Measurements from ENCODE around the gene MINDY4B.

The MINDY4B gene

DNA sequence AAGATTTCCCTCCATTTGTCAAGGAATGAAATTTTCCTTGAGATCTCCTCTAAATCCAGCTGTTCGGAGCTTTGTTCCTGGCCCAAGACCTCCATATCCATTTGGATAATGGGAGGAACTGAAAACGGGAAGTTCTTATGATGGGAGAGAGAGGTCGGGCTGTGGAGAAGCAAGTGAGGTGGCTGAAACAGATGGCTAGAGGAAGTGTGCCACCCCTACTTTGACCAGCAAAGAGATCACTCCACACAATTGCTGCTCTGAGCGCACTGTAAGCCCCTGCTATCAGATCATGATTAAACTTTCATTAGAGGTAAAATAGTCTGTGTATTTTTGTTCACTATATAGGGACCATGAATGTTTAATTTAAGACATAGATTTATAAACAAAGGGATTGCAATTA lies at the start of gene MINDY4B:
TSS of gene MINDY4B (minus strand) at position 101 of the 400 bp plus-strand sequence. CDS start at position 101, 0 bp downstream.
- DNase-seq, result no peak

- DNase-seq, result no peak
Measured at GRCh38 chr3:150951923-150952322, 46.7 kb upstream of the MINDY4B start.

DNA sequence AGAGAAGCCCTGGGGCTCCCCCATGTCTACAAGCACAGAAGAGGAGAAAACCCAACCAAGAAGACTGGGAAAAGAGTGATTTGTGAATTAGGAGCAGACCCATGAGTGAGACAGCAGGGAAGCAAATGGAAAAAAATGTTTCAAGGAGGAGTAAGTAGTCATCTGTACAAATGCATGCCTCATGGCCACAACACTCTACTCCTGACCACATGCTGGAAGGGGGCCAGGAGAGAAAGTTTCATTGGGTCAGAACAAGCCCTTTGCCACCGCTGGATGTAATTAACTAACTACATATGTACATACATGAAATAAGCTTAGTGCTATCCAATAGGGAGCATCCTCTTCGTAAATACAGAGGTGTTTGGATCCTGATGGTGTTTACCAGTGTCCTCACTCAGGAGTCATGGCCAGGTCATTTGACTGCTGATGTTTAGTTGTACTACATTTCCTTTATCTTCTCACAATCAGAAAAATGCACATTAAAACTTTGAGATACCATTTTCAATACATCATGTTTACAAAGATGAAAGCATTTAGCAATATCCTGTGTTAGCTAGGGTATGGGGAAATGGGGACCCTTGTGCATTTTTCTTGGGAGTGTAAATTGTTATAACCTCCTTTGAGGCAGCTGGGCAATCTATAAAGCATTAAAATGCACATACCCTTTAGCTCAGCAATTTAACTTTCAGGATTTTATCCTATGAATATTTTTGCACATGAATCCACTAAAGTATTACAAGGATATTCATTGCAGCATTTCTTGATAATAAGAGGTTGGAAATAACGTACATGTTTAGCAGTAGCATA lies 40.2 kb upstream of the MINDY4B start:
- DNase-seq, result no peak

GRCh38 chr3:150942221-150942620 lies 37.0 kb upstream of the MINDY4B start:
- DNase-seq, result no peak

DNA sequence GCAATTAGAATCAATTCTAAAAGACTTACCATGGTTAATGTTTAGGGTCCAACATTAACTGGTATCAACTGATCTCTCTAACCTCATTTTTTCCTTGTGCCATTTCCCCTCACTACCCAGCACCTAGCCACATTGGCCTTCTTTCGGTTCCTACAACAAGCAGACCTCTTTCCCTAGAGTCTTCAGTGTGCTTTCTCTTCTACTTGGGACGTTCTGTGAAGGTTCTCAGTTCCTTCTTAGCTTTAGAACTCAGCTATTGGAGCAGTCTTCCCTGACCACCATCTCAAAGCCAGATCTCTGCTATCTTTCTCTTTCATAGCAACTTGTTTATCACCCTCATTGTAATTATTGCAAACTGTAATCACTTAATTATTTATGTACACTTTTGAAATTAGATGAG lies 31.5 kb upstream of the MINDY4B start:
- DNase-seq, result no peak

- no peak for DNase-seq
Measured at GRCh38 chr3:150933473-150933995, 28.3 kb upstream of the MINDY4B start.

- DNase-seq, result no peak
Measured at GRCh38 chr3:150931745-150932144, 26.5 kb upstream of the MINDY4B start.

DNA sequence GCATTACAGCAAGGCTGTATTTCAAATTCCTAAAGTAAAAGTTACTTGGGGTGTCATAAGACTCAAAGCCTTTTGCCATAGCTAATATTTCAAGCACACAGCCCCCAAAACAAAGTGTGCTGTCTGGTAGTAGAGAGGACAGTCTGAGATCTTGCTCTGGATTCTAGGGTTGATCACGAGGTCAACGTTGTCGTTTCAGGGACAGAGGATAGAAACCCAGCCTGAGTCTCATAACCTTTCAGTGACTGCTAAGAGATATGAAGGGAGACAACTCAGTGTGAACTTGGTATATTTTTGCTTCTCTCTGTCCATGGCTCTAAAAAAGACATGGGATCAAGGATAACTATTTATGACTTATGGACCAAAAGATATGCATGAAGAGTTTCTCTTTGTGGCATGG lies 25.6 kb upstream of the MINDY4B start:
- no peak for DNase-seq

- no peak for DNase-seq
Measured at GRCh38 chr3:150928234-150928633, 23.0 kb upstream of the MINDY4B start.

GRCh38 chr3:150926328-150926727 lies 21.1 kb upstream of the MINDY4B start:
- no peak for DNase-seq

- DNase-seq, result peak; percentile 72
Measured at GRCh38 chr3:150925751-150926201, 20.5 kb upstream of the MINDY4B start.

DNA sequence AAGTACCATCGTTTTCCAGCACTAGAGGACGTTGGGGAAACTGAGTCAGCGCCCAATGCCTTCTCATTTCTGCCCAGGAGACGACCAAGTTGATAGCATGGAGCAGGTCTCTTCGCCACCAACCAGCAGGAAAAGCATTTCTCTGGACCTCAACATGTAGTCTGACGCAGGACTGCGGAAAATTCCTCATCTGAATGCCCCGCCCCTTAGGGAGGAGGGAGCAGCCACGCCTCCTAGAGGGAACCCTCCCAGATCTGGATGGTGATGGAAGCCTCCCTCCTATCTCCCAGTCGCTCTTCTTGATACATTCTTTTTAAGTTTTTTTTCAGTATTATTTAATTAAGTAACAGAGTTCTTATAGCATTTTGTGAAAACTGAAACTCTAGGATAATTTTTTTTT lies 17.4 kb upstream of the MINDY4B start:
- DNase-seq, result no peak

DNA sequence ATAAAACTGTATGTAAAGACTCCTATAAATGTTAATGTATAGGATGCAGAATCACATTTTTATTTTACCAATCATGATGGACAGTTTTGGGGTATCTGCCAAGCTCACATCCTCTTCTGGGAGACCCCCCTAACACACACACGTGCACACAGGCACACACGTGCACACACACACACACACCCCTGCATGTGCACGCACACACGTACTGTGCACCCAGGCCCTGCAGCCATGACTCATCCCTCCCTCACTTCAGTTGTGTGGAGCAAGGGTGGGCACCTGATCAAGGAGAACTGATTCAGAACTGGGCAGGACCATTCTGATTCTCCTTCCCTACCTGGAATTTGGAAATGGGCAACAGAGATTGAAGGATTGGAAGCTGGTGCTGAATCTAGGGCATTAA lies 16.0 kb upstream of the MINDY4B start:
- DNase-seq, result no peak

- DNase-seq, result no peak
Measured at GRCh38 chr3:150920236-150920635, 15.0 kb upstream of the MINDY4B start.

- no peak for DNase-seq
Measured at GRCh38 chr3:150917951-150918350, 12.7 kb upstream of the MINDY4B start.

- DNase-seq, result no peak
Measured at GRCh38 chr3:150913133-150913922, 8.1 kb upstream of the MINDY4B start.

- peak; percentile 23 for DNase-seq
Measured at GRCh38 chr3:150912501-150912900, 7.3 kb upstream of the MINDY4B start.

DNA sequence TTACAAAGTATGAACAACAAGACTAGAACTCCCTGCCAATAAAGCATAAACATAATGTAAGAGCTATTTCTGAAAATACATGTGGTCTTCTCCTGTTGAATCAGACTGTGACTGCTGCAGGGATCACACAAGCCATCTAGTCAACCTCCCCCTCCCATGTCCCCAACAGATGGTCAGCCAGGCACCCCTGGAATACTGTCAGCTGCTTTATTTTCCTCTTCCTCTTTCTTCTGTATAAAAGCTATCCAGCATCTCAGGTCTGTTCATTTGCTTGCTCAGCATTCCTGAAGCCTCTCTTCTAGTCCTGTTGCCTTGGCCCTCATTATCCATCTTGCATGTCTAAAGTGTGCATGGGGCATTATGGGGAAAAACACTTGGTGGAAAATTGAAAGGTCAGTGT lies 6.5 kb upstream of the MINDY4B start:
- DNase-seq, result no peak

- no peak for DNase-seq
Measured at GRCh38 chr3:150906461-150906860, 1.2 kb upstream of the MINDY4B start.

GRCh38 chr3:150905746-150906145 lies 507 bp upstream of the MINDY4B start:
- no peak for DNase-seq

- no peak for DNase-seq
Measured at GRCh38 chr3:150902988-150903387, 2.3 kb downstream of the MINDY4B start.

GRCh38 chr3:150901793-150902192 lies 3.4 kb downstream of the MINDY4B start:
- DNase-seq, result no peak

GRCh38 chr3:150899141-150899540 lies 6.1 kb downstream of the MINDY4B start:
- no peak for DNase-seq

Data from activated CD4-positive, alpha-beta T cell treated with anti-CD3 and anti-CD28 coated beads, Interleukin-2, Interleukin-6, amounts not matched to agents 100 ng/mL and 50 ng/mL, durations not matched to agents 16 hours and 8 hours (primary cell).